Stimulated activated CD4-positive, alpha-beta T cell treated with anti-CD3 and anti-CD28 coated beads, Interleukin-2, amount 100 ng/mL, for 4 hours (primary cell): ENCODE measurements around the gene MAGI2.

Experiments used
- DNase-seq: peaks from one replicate; pipeline ENCODE4 v3.0.0-alpha.2; 2020; ENCODE audit warnings: low read depth

The MAGI2 gene

DNA sequence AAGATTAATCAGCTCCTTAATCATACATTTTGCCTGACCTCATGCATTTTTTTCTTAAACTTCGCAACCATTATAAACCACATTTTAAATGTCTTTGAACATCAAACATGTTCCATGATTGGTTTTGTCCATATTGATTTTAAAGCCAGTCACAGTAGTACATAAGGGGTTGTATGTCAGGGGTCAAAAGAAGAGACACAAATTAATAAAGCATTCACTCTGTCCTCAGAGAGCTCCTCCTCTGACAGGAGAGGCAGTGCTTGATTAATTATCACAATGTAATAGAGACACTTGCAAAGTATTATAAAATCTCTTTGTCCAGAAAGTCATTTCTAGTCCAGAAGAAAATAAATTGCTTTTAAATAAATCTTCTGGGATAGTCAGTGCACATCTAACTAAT, 195.5 kb downstream of the MAGI2 start:
- DNase-seq = no peak

- no peak for DNase-seq
These were observed 207.7 kb downstream of the MAGI2 start for GRCh38 chr7:79245623-79246249.

GRCh38 chr7:79244482-79244881, 209.0 kb downstream of the MAGI2 start:
- no peak for DNase-seq

DNA sequence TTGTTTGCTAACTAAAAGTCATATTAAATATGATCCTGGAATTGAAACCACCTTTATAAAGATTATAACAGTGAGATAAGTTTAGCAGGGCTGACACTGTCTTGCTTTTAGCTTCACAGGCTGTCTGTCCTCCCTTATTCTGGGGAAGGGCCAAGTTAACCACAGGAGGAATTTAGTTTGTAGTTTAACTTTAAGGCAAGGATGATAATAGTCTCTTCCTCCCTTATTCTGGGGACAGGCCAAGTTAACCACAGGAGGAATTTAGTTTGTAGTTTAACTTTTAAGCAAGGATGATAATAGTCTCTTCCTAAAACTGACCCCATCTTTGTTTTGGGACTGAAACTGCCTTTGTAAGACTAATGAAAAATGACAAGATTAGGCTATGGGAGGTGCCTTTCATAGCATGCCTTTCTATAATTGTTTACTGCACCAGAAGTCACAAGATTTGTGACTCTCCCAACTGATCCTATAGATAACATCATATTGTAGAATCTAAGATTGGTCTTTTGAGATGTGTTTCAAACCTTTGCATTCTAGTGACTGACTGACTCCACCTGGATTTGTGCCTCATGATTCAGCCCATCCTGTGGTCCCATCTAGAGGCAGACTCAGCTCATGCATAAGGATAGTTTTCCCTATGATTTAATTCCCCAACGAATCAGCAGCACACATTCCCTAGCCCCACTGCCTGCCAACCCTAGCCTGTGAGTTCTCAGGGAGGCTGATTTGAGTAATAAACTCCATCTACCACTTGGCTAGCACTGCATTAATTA, 212.0 kb downstream of the MAGI2 start:
- DNase-seq = no peak

DNA sequence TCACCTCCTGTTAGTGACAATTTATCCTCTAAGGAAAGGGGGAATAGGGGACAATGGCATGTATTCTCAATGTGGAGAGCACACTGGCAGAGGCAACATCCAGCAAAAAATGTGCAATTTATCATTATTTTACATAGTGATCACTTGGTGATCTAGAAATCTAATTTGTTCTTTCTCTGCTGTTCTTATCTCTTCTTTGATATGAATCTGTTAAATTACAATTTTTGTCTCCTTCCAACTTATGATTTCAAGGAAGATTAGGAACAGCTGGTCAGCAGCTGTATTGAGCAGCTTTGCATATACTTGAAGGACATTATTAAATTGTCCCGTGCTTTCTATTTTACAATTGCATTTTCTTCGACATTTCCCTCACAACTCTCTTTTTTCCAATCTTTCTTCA, 213.1 kb downstream of the MAGI2 start:
- DNase-seq = no peak

- no peak for DNase-seq
These were observed 217.0 kb downstream of the MAGI2 start for GRCh38 chr7:79236352-79237028.

DNA sequence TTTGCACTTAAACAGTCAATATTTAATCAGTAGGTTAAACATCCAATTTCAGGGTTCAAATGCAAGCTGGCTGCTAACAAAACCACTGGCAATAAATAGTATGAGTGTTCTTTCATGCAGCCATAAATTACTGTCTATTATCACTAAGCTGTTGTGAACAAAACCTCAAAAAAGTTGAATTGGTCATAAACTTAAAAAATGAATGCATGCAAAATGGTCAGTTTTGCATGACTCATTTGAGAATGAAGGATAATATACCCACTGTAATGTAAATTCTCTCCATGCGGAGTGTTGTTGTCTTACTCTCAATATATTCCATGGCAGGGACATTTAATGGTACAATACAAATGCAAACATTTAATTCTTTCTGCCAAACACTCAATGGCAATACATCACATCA, 226.4 kb downstream of the MAGI2 start:
- DNase-seq = no peak

DNA sequence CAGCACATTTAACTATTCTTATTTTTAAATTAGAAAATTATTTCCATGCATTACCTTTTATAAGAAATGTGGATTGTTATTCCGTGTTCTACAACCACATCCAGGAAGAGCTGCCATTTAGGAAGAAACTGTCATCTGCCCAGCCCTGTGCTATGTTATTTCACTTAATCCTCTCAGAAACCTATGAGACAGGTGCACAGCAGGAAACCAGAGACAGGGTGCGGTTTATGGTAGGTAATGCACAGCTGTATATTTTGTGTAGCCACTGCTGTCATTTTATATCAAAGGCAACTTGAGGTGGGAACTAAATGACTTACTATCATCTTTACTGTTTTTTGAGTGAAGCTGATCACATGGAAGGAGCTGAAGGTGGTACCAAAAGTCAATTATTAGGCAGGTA, 232.3 kb downstream of the MAGI2 start:
- DNase-seq = no peak

GRCh38 chr7:79217976-79218626, 235.4 kb downstream of the MAGI2 start:
- no peak for DNase-seq

DNA sequence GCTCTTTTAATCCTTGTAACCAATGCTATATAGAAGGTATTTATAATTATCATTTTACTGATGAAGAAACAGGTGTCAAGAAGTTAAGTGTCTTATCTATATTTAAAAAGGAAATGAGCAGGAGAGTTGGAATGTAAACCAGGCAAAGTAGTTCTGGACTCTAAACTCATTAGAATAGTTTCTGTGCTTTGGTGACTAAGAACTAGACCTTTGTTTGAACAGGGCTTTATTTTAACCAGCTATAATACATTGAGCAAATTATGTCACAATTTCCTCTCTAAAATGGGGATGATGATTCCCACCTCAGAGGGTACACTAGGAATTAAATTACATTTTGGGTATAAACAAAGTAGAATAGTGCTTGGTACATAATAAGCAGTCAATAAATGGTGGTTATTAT, 236.0 kb downstream of the MAGI2 start:
- DNase-seq = no peak

- DNase-seq = no peak
These were observed 237.2 kb downstream of the MAGI2 start for GRCh38 chr7:79216236-79216635.

DNA sequence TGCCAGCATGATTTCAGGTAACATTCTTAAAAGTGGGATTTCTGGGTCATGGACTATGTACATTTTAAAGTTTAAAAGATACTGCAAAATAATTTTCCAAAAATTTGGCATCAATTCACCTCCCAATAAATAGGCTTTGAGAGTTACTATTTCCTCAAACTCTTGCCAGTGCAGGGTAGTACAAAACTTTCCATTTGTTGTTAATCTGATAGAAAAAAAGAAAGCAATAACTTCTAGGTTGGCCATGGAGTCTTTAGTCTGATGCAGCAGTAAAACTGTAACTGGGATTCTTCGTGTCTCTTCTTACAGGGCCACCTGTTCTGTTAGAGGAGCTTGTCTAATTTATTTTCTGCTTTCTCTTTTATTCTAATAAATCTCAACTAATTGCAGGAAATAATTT, 241.1 kb downstream of the MAGI2 start:
- DNase-seq = no peak

- no peak for DNase-seq
These were observed 241.7 kb downstream of the MAGI2 start for GRCh38 chr7:79211724-79212123.

GRCh38 chr7:79199961-79200360, 253.5 kb downstream of the MAGI2 start:
- no peak for DNase-seq

GRCh38 chr7:79199266-79199665, 254.2 kb downstream of the MAGI2 start:
- no peak for DNase-seq

DNA sequence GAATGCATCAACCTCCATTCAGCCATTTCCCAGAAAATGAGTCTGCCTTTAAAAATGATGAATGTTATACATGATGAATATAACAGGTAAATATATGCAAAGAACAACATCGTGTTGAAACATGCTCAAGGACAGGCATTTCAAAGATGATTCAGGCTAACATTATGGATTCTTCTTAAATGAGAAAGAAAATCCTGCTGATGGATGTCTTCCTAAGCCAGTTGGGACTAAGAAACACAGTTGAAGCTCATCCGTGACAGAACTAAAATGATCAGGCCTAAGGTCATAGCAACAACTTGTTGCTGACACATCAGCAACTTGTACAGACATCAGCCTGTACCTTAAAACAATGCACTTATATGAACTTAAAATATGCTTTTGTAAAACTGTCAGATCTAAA, 267.9 kb downstream of the MAGI2 start:
- DNase-seq = no peak

DNA sequence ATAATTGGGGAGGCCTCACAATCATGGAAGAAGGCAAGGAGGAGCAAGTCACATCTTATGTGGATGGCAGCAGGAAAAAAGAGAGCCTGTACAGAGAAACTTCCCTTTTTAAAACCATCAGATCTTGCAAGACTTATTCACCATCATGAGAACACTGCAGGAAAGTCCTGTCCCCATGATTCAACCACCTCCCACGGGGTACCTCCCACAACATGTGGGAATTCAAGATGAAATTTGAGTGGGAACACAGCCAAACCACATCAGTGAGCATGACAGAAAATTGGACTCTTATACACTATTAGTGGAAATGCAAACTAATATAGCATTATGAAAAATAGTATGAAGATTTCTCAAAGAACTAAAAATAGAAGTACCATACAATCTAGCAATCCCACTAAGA, 271.2 kb downstream of the MAGI2 start:
- no peak for DNase-seq

- no peak for DNase-seq
These were observed 272.9 kb downstream of the MAGI2 start for GRCh38 chr7:79180533-79180932.

DNA sequence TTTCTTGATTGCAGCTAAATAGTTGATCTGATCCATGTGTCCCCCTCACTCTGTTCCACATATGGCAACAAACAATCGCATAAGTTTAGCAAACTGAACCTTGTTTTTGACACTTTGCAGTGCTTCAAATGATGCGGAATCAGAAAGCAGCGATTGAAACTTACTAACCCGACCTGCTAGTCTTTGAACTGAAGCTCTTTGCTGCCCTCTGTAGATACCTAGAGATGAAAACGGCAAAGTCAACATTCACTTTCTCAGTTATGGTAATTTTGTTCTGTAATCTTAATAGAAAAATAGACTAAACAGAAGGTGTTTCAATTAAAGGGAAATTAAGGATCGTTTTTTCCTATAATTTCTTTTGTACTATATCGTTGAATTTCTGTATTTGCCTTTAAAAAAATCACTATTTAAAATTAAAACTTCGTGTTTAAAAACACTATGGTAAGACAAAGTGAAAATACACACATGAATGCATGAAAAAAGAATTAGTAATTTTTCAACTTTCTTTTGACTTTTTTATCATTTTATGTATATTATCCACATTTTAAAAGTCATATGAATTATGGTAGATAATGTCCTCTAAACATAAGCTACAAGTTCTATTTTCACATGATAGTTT, 276.5 kb downstream of the MAGI2 start:
- DNase-seq = no peak

- no peak for DNase-seq
These were observed 278.1 kb downstream of the MAGI2 start for GRCh38 chr7:79175374-79175773.

- DNase-seq = no peak
These were observed 288.2 kb downstream of the MAGI2 start for GRCh38 chr7:79165225-79165624.

DNA sequence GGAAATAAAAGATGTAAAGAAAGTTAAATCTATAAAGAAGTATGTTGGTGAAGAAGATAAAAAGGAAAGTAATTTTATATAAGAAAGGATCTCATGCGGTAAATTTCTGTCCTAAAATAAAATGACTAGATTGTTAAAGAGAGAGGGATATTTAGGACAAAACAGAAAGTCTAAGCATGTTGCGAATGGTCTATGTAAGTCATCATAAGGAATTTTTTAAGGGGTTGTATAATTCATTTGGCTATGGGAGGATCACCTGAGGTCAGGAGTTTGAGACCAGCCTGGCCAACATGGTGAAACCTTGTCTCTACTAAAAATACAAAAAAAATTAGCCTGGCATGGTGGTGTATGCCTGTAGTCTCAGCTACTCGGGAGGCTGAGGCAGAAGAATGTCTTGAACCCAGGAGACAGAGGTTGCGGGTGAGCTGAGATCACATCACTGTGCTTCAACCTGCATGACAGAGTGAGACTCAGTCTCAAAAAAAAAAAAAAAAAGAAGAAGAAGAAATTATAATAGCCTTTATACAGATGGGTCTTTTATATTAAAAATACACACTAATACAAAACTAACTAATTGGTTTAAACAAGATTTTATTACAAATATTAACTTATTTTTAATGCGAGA, 294.3 kb downstream of the MAGI2 start:
- no peak for DNase-seq
